ENCODE results near the gene LAMTOR2. TPM values are rescaled to one million over a fixed set of nuclear protein-coding genes. Genes with fewer than 3 reads are reported as not detected.

LAMTOR2 gene
- total RNA-seq, 1 donor, result 36.6 TPM

- Histone ChIP-seq H4K20me1 (ENCODE audit: insufficient read depth, low read length) (no peaks in the 10 kb centered on the region), H3K27me3 (ENCODE audit: insufficient read depth, low read length) (no peaks in the 10 kb centered on the region)
- DNase-seq (ENCODE audit: insufficient read length, low spot score, missing footprints), result peak; percentile 34
Observed at GRCh38 chr1:156063997-156064285, 9.4 kb downstream of the LAMTOR2 start.

GRCh38 chr1:156064615-156065014, 10.0 kb downstream of the LAMTOR2 start:
- Histone ChIP-seq H3K4me2 (ENCODE audit: insufficient read depth, low read length) (no peak overlapping the region), H3K27ac (ENCODE audit: low read depth, low read length) (no peak overlapping the region), H3K4me3 (ENCODE audit: insufficient read depth, low read length) (no peak overlapping the region), H3K9me3 (ENCODE audit: low read depth, low read length) (no peaks in the 10 kb centered on the region), H3K27me3 (ENCODE audit: insufficient read depth, low read length) (no peaks in the 10 kb centered on the region), H2AFZ (ENCODE audit: low read length) (no peak overlapping the region), H3K36me3 (ENCODE audit: insufficient read depth, low read length) (no peaks in the 10 kb centered on the region), H3K79me2 (ENCODE audit: insufficient read depth, low read length) (no peaks in the 10 kb centered on the region), H3K4me1 (ENCODE audit: insufficient read depth, low read length) (no peaks in the 10 kb centered on the region), H4K20me1 (ENCODE audit: insufficient read depth, low read length) (no peaks in the 10 kb centered on the region)
- TF ChIP-seq CTCF (IDR thresholded peaks at IDR 0.05; ENCODE audit: extremely low read depth, low read depth, low read length), result no peak
- DNase-seq (ENCODE audit: insufficient read length, low spot score, missing footprints), result peak; percentile 81

More at GRCh38 chr1:156063997-156064285, 9.4 kb downstream of the LAMTOR2 start:
- no peaks in the 10 kb centered on the region for H3K36me3 ChIP-seq (ENCODE audit: insufficient read depth, low read length)
- H3K9me3 ChIP-seq (ENCODE audit: low read depth, low read length), result no peaks in the 10 kb centered on the region
- H3K4me3 ChIP-seq (ENCODE audit: insufficient read depth, low read length), result no peak overlapping the region
- H3K27ac ChIP-seq (ENCODE audit: low read depth, low read length), result no peak overlapping the region
- no peak overlapping the region for H3K4me2 ChIP-seq (ENCODE audit: insufficient read depth, low read length)
- no peaks in the 10 kb centered on the region for H3K4me1 ChIP-seq (ENCODE audit: insufficient read depth, low read length)
- H3K79me2 ChIP-seq (ENCODE audit: insufficient read depth, low read length), result no peaks in the 10 kb centered on the region
- no peak for TF ChIP-seq CTCF (IDR thresholded peaks at IDR 0.05; ENCODE audit: extremely low read depth, low read depth, low read length)
- H2AFZ ChIP-seq (ENCODE audit: low read length), result no peak overlapping the region

- no peaks in the 10 kb centered on the region for H4K20me1 ChIP-seq (ENCODE audit: insufficient read depth, low read length)
Observed at GRCh38 chr1:156065212-156065611, 10.6 kb downstream of the LAMTOR2 start.

GRCh38 chr1:156065871-156066270, 11.3 kb downstream of the LAMTOR2 start:
- TF ChIP-seq CTCF (IDR thresholded peaks at IDR 0.05; ENCODE audit: extremely low read depth, low read depth, low read length), result no peak
- no peaks in the 10 kb centered on the region for H3K79me2 ChIP-seq (ENCODE audit: insufficient read depth, low read length)
- no peak for DNase-seq (ENCODE audit: insufficient read length, low spot score, missing footprints)
- no peak overlapping the region for H3K27ac ChIP-seq (ENCODE audit: low read depth, low read length)
- H2AFZ ChIP-seq (ENCODE audit: low read length), result no peak overlapping the region
- no peaks in the 10 kb centered on the region for H3K9me3 ChIP-seq (ENCODE audit: low read depth, low read length)
- no peak overlapping the region for H3K4me2 ChIP-seq (ENCODE audit: insufficient read depth, low read length)
- no peaks in the 10 kb centered on the region for H4K20me1 ChIP-seq (ENCODE audit: insufficient read depth, low read length)
- no peaks in the 10 kb centered on the region for H3K27me3 ChIP-seq (ENCODE audit: insufficient read depth, low read length)
- no peaks in the 10 kb centered on the region for H3K4me1 ChIP-seq (ENCODE audit: insufficient read depth, low read length)
- no peaks in the 10 kb centered on the region for H3K36me3 ChIP-seq (ENCODE audit: insufficient read depth, low read length)
- no peak overlapping the region for H3K4me3 ChIP-seq (ENCODE audit: insufficient read depth, low read length)

More at GRCh38 chr1:156065212-156065611, 10.6 kb downstream of the LAMTOR2 start:
- H3K27me3 ChIP-seq (ENCODE audit: insufficient read depth, low read length), result no peaks in the 10 kb centered on the region
- DNase-seq (ENCODE audit: insufficient read length, low spot score, missing footprints), result no peak
- H3K4me1 ChIP-seq (ENCODE audit: insufficient read depth, low read length), result no peaks in the 10 kb centered on the region
- H3K4me2 ChIP-seq (ENCODE audit: insufficient read depth, low read length), result no peak overlapping the region
- H3K4me3 ChIP-seq (ENCODE audit: insufficient read depth, low read length), result no peak overlapping the region
- H3K36me3 ChIP-seq (ENCODE audit: insufficient read depth, low read length), result no peaks in the 10 kb centered on the region
- H2AFZ ChIP-seq (ENCODE audit: low read length), result no peak overlapping the region
- H3K79me2 ChIP-seq (ENCODE audit: insufficient read depth, low read length), result no peaks in the 10 kb centered on the region
- H3K27ac ChIP-seq (ENCODE audit: low read depth, low read length), result no peak overlapping the region
- H3K9me3 ChIP-seq (ENCODE audit: low read depth, low read length), result no peaks in the 10 kb centered on the region
- no peak for TF ChIP-seq CTCF (IDR thresholded peaks at IDR 0.05; ENCODE audit: extremely low read depth, low read depth, low read length)
